DND-41 (cell line): ENCODE results near the gene GALK2.

Experiments used
- ATAC-seq: fragments of 200-7000 bp; cut with Tn5 transposase; 3 replicates; pipeline ENCODE4 v1.9.1; 2021; ENCODE audit warnings: low read depth; ENCODE audit not compliant: insufficient read depth
- DNase-seq: peaks from one replicate; pipeline ENCODE4 v3.0.0-alpha.2; 2020
- H2AFZ ChIP-seq: 2 replicates; pipeline ENCODE4 v1.6.0; 2012; ENCODE audit warnings: low read depth, low read length
- H3K27ac ChIP-seq: 2 replicates; pipeline ENCODE4 v1.5.1; 2012; ENCODE audit warnings: low read length, inconsistent platforms
- H3K27me3 ChIP-seq: fragments of 200-600 bp; sonication (generic); 2 replicates; pipeline ENCODE4 v1.6.0; 2012; ENCODE audit warnings: low read length, mild to moderate bottlenecking, inconsistent platforms; ENCODE audit not compliant: insufficient read depth, poor library complexity
- H3K36me3 ChIP-seq: 2 replicates; pipeline ENCODE4 v1.5.1; 2012; ENCODE audit warnings: low read length, inconsistent platforms; ENCODE audit not compliant: insufficient read depth
- H3K4me1 ChIP-seq: 2 replicates; pipeline ENCODE4 v1.5.1; 2012; ENCODE audit warnings: mild to moderate bottlenecking, low read length; ENCODE audit not compliant: insufficient read depth
- H3K4me2 ChIP-seq: 2 replicates; pipeline ENCODE4 v1.6.0; 2012; ENCODE audit warnings: mild to moderate bottlenecking, moderate library complexity, low read length, inconsistent platforms; ENCODE audit not compliant: insufficient read depth
- H3K4me3 ChIP-seq, 2 experiments: fragments of 200-600 bp in 1 of 2; shearing (Covaris generic) in 1 of 2; 2 replicates each; pipeline ENCODE4 v1.5.1; 2012 to 2016; ENCODE audit warnings: inconsistent platforms in 2 of 2, low read length in 2 of 2, mild to moderate bottlenecking in 2 of 2, low read depth in 1 of 2, moderate library complexity in 1 of 2
- H3K79me2 ChIP-seq: 2 replicates; pipeline ENCODE4 v1.6.0; 2012; ENCODE audit warnings: low read length, inconsistent platforms; ENCODE audit not compliant: insufficient read depth
- H3K9ac ChIP-seq: 2 replicates; pipeline ENCODE4 v1.6.0; 2012; ENCODE audit warnings: low read depth, mild to moderate bottlenecking, inconsistent platforms, low read length, moderate library complexity
- H3K9me3 ChIP-seq: 2 replicates; pipeline ENCODE4 v1.5.1; 2012; ENCODE audit warnings: low read length, moderate library complexity, mild to moderate bottlenecking, inconsistent platforms; ENCODE audit not compliant: insufficient read depth, severe bottlenecking
- H4K20me1 ChIP-seq: 2 replicates; pipeline ENCODE4 v1.6.0; 2012; ENCODE audit warnings: low read length; ENCODE audit not compliant: insufficient read depth
- CTCF ChIP-seq: IDR thresholded peaks from 2 replicates; pipeline ENCODE4 v1.5.1; 2012; ENCODE audit warnings: borderline replicate concordance, low read length, moderate library complexity, mild to moderate bottlenecking; ENCODE audit not compliant: poor library complexity, severe bottlenecking; ENCODE audit errors: extremely low read depth
- EZH2 ChIP-seq: IDR thresholded peaks from 3 replicates; pipeline ENCODE4 v1.6.1; 2012; ENCODE audit warnings: borderline replicate concordance, low read depth, mild to moderate bottlenecking, moderate library complexity, low read length, inconsistent platforms; ENCODE audit not compliant: severe bottlenecking

Gene GALK2

GRCh38 chr15:49370782-49371181 is 200.7 kb downstream of the GALK2 start:
- no peaks in the 10 kb centered on the region for H3K4me1 ChIP-seq
- H2AFZ ChIP-seq, result no peak overlapping the region
- H3K4me2 ChIP-seq, result no peak overlapping the region
- no peak overlapping the region for H3K9ac ChIP-seq
- H3K36me3 ChIP-seq, result no peaks in the 10 kb centered on the region
- no peaks in the 10 kb centered on the region for H4K20me1 ChIP-seq
- no peaks in the 10 kb centered on the region for H3K9me3 ChIP-seq
- no peaks in the 10 kb centered on the region for H3K27me3 ChIP-seq
- H3K4me3 ChIP-seq, result no peak overlapping the region
- no peak for TF ChIP-seq CTCF
- no peak for TF ChIP-seq EZH2
- ATAC-seq (no peak), DNase-seq (no peak)
- no peaks in the 10 kb centered on the region for H3K79me2 ChIP-seq
- no peak overlapping the region for H3K27ac ChIP-seq

- no peaks in the 10 kb centered on the region for H3K36me3 ChIP-seq
- TF ChIP-seq CTCF (no peak), EZH2 (no peak)
- H3K9ac ChIP-seq, result no peak overlapping the region
- no peak overlapping the region for H3K4me2 ChIP-seq
- no peaks in the 10 kb centered on the region for H3K4me1 ChIP-seq
- no peaks in the 10 kb centered on the region for H3K9me3 ChIP-seq
- no peak overlapping the region for H3K4me3 ChIP-seq
- H3K79me2 ChIP-seq, result no peaks in the 10 kb centered on the region
- DNase-seq, result no peak
- H3K27ac ChIP-seq, result no peak overlapping the region
- H2AFZ ChIP-seq, result no peak overlapping the region
- no peaks in the 10 kb centered on the region for H4K20me1 ChIP-seq
- no peak for ATAC-seq
- no peaks in the 10 kb centered on the region for H3K27me3 ChIP-seq
These were observed 202.3 kb downstream of the GALK2 start for GRCh38 chr15:49372366-49372765.

- Histone ChIP-seq H3K4me2 (no peak overlapping the region), H3K79me2 (no peaks in the 10 kb centered on the region), H3K4me3 (no peak overlapping the region), H3K9me3 (no peaks in the 10 kb centered on the region), H3K27ac (no peak overlapping the region), H3K4me1 (no peaks in the 10 kb centered on the region), H3K9ac (no peak overlapping the region), H2AFZ (no peak overlapping the region), H3K36me3 (no peaks in the 10 kb centered on the region), H4K20me1 (no peaks in the 10 kb centered on the region), H3K27me3 (peaks cover 3% of the 10 kb centered on the region)
- no peak for ATAC-seq
- TF ChIP-seq EZH2 (no peak), CTCF (no peak)
- no peak for DNase-seq
These were observed 209.9 kb downstream of the GALK2 start for GRCh38 chr15:49379996-49380395.

GRCh38 chr15:49380912-49381311 is 210.9 kb downstream of the GALK2 start:
- no peak overlapping the region for H3K4me3 ChIP-seq
- ATAC-seq (no peak), DNase-seq (no peak)
- no peak overlapping the region for H3K4me2 ChIP-seq
- TF ChIP-seq EZH2 (no peak), CTCF (no peak)
- H3K79me2 ChIP-seq, result no peaks in the 10 kb centered on the region
- H3K4me1 ChIP-seq, result no peaks in the 10 kb centered on the region
- H3K9ac ChIP-seq, result no peak overlapping the region
- H4K20me1 ChIP-seq, result no peaks in the 10 kb centered on the region
- no peak overlapping the region for H2AFZ ChIP-seq
- H3K27me3 ChIP-seq, result peaks cover 3% of the 10 kb centered on the region
- no peaks in the 10 kb centered on the region for H3K9me3 ChIP-seq
- no peak overlapping the region for H3K27ac ChIP-seq
- H3K36me3 ChIP-seq, result no peaks in the 10 kb centered on the region
